Dermis blood vessel endothelial cell (primary cell): ENCODE measurements around the gene CDYL2. TPM values are rescaled to one million over a fixed set of nuclear protein-coding genes. Genes with fewer than 3 reads are reported as not detected.

Experiments used
- DNase-seq: peaks from one replicate; pipeline ENCODE4 v3.0.0; 2010
- total RNA-seq: library from RNA; depleted of rRNA; stranded (reverse); fragments of >200 nt; gene quantifications from 2 replicates; pipeline ENCODE4 v1.2.3, GENCODE V29; 2014

The CDYL2 gene
- total RNA-seq, 1 donor from 2014 or later: 30.6 TPM

GRCh38 chr16:80704751-80705505, 99.5 kb downstream of the CDYL2 start:
- no peak for DNase-seq

- DNase-seq: no peak
Observed at GRCh38 chr16:80703131-80704071, 101.0 kb downstream of the CDYL2 start.

- no peak for DNase-seq
Observed at GRCh38 chr16:80702696-80703095, 101.7 kb downstream of the CDYL2 start.

DNA sequence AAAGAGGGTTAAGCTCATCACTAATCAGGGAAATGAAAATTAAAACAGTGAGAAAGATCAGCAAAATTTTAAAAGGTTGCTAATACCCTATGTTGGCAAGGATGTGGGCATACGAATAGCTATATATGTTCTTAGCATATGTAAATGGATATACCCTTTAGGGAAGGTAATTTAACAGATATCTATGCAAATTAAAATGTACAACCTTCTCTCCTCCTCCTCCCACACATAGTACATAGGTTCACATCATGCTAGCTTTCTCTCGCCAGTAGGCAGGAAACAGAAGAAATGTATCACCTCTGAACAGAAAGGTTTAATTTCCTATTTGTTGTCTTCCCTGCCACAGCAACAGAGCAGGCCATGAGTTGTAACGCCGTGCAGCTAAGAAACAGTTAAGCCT, 103.8 kb downstream of the CDYL2 start:
- no peak for DNase-seq

DNA sequence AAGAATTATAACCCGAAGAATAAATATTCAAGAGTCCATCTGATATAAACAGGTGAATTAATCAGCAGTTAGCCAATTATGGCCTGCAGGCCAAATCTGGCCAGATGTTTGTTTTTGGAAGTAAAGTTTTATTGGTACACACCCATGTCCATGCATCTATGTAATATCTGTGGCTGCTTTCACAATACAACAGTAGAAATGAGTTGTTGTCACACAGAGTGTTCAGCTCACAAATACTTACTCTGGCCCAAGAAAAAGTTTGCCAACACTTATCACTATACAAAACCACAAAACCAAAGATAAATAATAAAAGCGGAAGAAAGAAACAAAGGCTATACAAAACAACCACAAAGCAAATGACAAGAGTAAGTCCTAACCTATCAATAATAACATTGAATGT, 109.4 kb downstream of the CDYL2 start:
- no peak for DNase-seq

DNA sequence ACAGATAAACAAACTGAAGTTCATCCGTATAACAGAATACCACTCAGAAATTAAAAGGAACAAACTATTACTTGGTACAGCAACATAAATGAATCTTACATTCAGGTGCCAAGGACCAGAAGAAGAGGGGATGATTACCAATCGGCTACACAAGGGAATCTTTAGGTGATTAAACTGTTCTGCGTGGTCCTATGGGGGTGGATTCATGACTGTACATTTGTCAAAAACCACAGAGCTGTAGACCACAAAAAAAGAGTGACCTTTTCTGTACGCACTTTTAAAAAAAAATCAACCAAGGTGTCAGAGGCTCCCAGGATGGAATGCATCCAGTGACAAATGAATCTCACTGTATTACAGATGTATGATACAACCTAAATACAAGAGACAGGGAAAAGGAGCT, 110.8 kb downstream of the CDYL2 start:
- no peak for DNase-seq

DNA sequence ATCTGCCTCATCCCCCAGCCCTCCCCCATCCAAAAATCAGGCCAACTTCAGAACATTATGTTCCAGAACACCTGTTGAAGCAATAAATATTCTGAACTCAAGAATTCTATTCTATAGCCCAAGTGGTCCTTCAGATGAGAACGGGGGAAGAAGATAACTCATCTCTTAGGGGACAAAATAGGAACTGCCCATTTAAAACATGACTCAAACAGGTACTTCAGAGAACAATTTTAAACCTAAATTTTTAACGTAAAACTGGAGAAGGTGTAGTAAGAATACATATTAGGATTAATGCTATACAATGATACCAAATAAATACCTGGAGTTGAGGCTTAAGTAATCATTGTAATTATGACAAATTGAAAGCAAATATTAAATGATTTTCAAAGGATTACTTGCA, 112.1 kb downstream of the CDYL2 start:
- no peak for DNase-seq

GRCh38 chr16:80691111-80691741, 113.2 kb downstream of the CDYL2 start:
- DNase-seq: no peak

DNA sequence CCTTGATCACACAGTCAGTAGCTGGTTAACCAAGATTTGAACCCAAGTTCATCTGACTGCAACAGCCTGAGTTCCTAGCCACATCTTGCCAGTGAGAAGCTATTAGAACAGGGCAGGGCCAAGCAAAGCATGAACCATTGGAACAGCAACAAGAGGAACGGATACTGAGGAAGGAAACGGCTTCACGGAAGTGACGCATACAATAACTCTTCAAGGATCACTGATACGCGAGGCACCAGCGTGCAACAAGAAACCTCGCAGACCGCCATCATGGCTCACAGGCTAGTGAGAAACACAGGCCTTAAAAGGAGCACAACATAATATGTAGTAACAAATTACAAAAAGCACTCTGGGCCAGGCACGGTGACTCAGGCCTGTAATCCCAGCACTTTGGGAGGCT, 114.9 kb downstream of the CDYL2 start:
- peak; percentile 30 for DNase-seq

DNA sequence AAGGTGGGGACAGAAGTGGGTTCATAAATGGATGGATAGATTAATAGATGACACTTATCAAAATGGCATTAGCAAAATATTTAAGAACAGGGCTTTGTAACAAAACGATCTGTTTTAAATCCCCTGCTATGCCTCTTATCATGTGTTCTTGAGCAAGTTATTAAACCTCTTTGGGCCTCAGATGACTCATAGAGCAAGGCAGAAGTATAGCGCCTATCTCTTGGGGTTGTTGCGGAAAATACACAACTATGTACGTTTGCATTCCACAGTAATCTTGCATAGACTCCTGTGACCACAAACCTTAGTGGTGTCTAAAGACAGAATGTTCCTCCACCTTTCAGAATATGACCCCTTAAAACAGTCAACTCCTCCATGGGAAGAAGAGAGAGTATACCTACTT, 116.8 kb downstream of the CDYL2 start:
- DNase-seq: no peak

DNA sequence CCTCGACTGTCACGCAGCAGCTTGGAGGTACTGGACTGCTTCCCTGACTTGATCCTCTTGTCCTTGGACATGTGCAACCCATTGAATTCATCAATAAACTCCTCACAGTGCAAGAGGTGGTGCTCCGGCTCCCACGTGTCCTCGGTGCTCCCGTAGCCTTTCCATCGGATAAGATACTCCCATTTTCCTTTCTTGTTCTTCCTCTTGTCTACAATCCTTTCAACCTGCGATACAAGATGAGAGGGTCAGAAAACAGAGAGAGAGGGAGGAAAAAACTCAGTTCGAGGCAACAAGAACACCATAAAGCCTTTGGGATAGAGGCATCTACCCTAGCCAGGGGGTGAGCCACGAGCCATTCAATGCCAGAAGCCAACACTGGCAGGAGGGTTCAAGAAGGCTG, 119.5 kb downstream of the CDYL2 start:
- DNase-seq: no peak

- DNase-seq: no peak
Observed at GRCh38 chr16:80684136-80684765, 120.1 kb downstream of the CDYL2 start.

DNA sequence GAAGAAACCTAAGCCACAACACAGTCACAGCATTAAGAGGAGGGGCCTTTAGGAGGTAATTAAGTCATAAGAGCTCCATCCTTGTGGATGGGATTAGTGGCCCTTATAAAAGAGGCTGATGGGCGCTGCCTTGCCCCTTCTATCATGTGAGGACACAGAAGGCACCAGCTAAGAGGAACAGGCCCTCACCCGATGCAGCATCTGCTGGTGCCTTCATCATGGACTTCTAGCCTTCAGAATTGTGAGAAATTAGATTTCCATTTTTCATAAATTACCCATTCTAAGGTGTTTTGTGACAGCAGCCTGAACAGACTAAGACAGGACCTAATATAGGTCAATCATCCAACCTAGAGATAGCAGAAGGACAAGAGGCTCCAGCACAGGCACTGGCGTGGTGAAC, 120.8 kb downstream of the CDYL2 start:
- DNase-seq: no peak

GRCh38 chr16:80682421-80683070, 121.9 kb downstream of the CDYL2 start:
- DNase-seq: peak; percentile 37

- DNase-seq: no peak
Observed at GRCh38 chr16:80681436-80681835, 123.0 kb downstream of the CDYL2 start.

GRCh38 chr16:80680839-80681238, 123.6 kb downstream of the CDYL2 start:
- DNase-seq: no peak

DNA sequence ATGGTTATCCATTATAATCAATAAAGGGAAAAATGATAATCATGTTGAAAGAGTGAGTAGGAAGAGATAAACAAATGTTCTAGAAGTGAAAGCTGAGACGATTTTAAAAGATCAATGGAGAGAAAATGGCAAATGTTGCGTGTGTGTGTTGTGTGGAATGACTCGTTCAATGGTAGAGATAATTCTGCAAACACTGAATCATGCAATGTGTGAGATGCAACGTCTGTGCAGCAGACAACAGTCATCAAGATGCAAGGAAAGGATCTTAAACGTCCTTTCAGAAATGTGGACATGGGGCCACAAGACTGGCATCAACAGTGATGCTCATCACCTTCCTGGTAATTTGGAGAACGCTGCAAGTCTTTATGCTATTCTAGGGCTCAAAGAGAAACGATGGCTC, 124.4 kb downstream of the CDYL2 start:
- DNase-seq: no peak

GRCh38 chr16:80674884-80675283, 129.5 kb downstream of the CDYL2 start:
- DNase-seq: no peak

DNA sequence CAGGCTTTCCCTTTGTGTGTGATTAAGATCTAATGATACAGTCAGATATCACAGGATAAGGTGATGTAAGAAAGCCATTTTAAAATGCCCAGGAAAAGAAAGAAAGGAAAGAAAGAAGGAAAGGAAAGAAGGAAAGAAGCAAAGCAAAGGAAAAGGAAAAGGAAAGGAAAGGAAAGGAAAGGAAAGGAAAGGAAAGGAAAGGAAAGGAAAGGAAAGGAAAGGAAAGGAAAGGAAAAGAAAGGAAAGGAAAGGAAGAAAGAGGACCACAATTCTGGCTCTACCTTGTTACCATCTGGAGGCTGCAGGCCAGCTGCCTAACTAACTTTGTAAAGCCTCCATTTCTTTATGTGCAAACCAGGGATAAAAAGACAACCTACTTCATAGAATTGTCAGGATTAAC, 132.0 kb downstream of the CDYL2 start:
- DNase-seq: no peak

GRCh38 chr16:80671281-80671849, 133.0 kb downstream of the CDYL2 start:
- DNase-seq: no peak

- DNase-seq: no peak
Observed at GRCh38 chr16:80670170-80670865, 134.1 kb downstream of the CDYL2 start.
